Lower leg skin (tissue), 4 donors: ENCODE results near the gene FBXW4. TPM values are rescaled to one million over a fixed set of nuclear protein-coding genes. Genes with fewer than 3 reads are reported as not detected.

Experiments
- DNase-seq, 2 donors: peaks; one replicate each; pipeline ENCODE4 v3.0.0-alpha.2; 2019; ENCODE audit warnings: low spot score in 2 of 2
- H3K4me3 ChIP-seq: fragments of 200-600 bp; sonication (generic); 2 replicates; pipeline ENCODE4 v1.5.1; 2017; ENCODE audit warnings: mild to moderate bottlenecking, low read depth; ENCODE audit not compliant: poor library complexity, severe bottlenecking
- CTCF ChIP-seq, 3 donors: fragments of 450-650 bp; IDR thresholded peaks; one replicate each; pipeline ENCODE4 v1.5.1; 2016; ENCODE audit warnings: antibody characterized with exemption in 3 of 3, mild to moderate bottlenecking in 3 of 3, moderate library complexity in 2 of 3
- POLR2A ChIP-seq, 2 donors: fragments of 450-650 bp; IDR thresholded peaks; one replicate each; pipeline ENCODE4 v1.6.1; 2016 to 2017; ENCODE audit warnings: antibody characterized with exemption in 2 of 2, mild to moderate bottlenecking in 1 of 2, moderate library complexity in 1 of 2
- WGBS, 2 donors: methylation state at CpG; one replicate each; pipeline ENCODE4 v1.1.5; 2018; 5-methylcytosine and 5-hydroxymethylcytosine counted together
- intact Hi-C: fragments of 100-400 bp; cut with DNase I; formaldehyde crosslinking; loops from one replicate; pipeline ENCODE4 v1.15.0; 2023; ENCODE audit warnings: low total_unique reads
- total RNA-seq, 4 donors: library from RNA; depleted of rRNA; stranded (reverse); fragments of >200 nt; gene quantifications; one replicate each; pipeline ENCODE4 v1.1.0, GENCODE V29; 2016

The FBXW4 gene
- total RNA-seq, 4 donors from 2014 or later = 51.9 to 102 (median 69.6) TPM

GRCh38 chr10:101687071-101687658 is 7.8 kb downstream of the FBXW4 start:
- intact Hi-C loops = no loop called here
- WGBS, 2 donors = 80 to 87% methylated on average over 3 of the region's 3 CpGs
- H3K4me3 ChIP-seq = no peak overlapping the region
- TF ChIP-seq CTCF (IDR thresholded peaks at IDR 0.05) = no peak
- TF ChIP-seq POLR2A (IDR thresholded peaks at IDR 0.05) = no peak
- no peak for DNase-seq

- intact Hi-C loops = no loop called here
- TF ChIP-seq POLR2A (IDR thresholded peaks at IDR 0.05) (no peak), CTCF (IDR thresholded peaks at IDR 0.05) (no peak)
- DNase-seq = no peak
- H3K4me3 ChIP-seq = no peak overlapping the region
- 88 to 90% methylated on average over 5 of the region's 5 CpGs for WGBS, 2 donors
Observed at GRCh38 chr10:101686133-101686925, 8.6 kb downstream of the FBXW4 start.

- H3K4me3 ChIP-seq = no peak overlapping the region
- intact Hi-C loops = no loop called here
- DNase-seq = no peak
- 92 to 94% methylated on average over 1 of the region's 1 CpG for WGBS, 2 donors
- TF ChIP-seq CTCF (IDR thresholded peaks at IDR 0.05) (no peak), POLR2A (IDR thresholded peaks at IDR 0.05) (no peak)
Observed at GRCh38 chr10:101684782-101685181, 10.2 kb downstream of the FBXW4 start.

GRCh38 chr10:101683276-101683675 is 11.7 kb downstream of the FBXW4 start:
- no peak overlapping the region for H3K4me3 ChIP-seq
- TF ChIP-seq POLR2A (IDR thresholded peaks at IDR 0.05) (no peak), CTCF (IDR thresholded peaks at IDR 0.05) (no peak)
- WGBS, 2 donors = 94 to 98% methylated on average over 3 of the region's 3 CpGs
- no peak for DNase-seq
- intact Hi-C loops = no loop called here

- no peak for TF ChIP-seq POLR2A (IDR thresholded peaks at IDR 0.05)
- TF ChIP-seq CTCF (IDR thresholded peaks at IDR 0.05) = no peak
- H3K4me3 ChIP-seq = no peak overlapping the region
- no peak for DNase-seq
- intact Hi-C loops = no loop called here
- 8 to 16% methylated on average over 2 of the region's 2 CpGs for WGBS, 2 donors
Observed at GRCh38 chr10:101682172-101682825, 12.7 kb downstream of the FBXW4 start.
